Measurements from ENCODE around the gene SLFN11.

- TF ChIP-seq CTCF (IDR thresholded peaks at IDR 0.05) (no peak), POLR2A (IDR thresholded peaks at IDR 0.05) (no peak)
Observed at GRCh38 chr17:35312346-35312745, 61.1 kb downstream of the SLFN11 start.
